Astrocyte of the spinal cord (primary cell): ENCODE measurements around the gene ZNF410.

Experiments
- DNase-seq: peaks from one replicate; pipeline ENCODE4 v3.0.0; 2011; ENCODE audit warnings: low read depth, low spot score
- H3K4me3 ChIP-seq: 2 replicates; pipeline ENCODE4 v1.5.1; 2011; ENCODE audit warnings: low read depth, mild to moderate bottlenecking, low read length, moderate library complexity
- CTCF ChIP-seq: IDR thresholded peaks from 2 replicates; pipeline ENCODE4 v1.5.1; 2012; ENCODE audit warnings: low read depth, mild to moderate bottlenecking, low read length, inconsistent platforms
- in situ Hi-C: cut with HindIII; loops from 2 replicates; pipeline ENCODE4 v1.10.0; 2017; ENCODE audit warnings: low sequenced_read_pairs

ZNF410 gene

GRCh38 chr14:73945159-73945670 lies 58.6 kb downstream of the ZNF410 start:
- H3K4me3 ChIP-seq: no peak overlapping the region
- TF ChIP-seq CTCF: no peak
- in situ Hi-C loops: no loop called here

GRCh38 chr14:73949752-73950734 lies 63.4 kb downstream of the ZNF410 start, which contains the start of the genes COQ6 and FAM161B:
COQ6 (plus strand) TSS chr14:73950302; CDS start chr14:73950333, 31 bp downstream.
FAM161B (minus strand) TSS chr14:73950094; CDS start chr14:73950026, 68 bp downstream.
- no peak for TF ChIP-seq CTCF

More at GRCh38 chr14:73945159-73945670, 58.6 kb downstream of the ZNF410 start:
- no peak for DNase-seq

DNA sequence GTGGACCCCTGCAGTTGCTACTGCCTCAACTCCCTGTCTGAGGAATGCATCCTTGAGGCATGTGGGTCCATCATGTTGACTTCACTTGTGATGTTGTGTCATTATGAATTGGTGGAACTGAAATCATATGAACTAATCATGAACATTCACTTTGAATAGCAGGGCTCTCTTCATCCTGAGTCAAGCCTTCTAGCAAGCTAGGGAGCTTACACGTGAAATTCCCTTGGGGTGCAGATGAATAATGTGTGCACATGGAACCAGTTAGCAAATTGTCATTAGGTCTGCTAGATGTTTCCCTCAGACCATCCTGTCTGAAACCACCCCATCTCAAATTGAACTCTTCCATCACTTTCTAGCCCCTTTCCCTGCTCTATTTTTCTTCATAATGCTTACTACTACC lies 67.1 kb downstream of the ZNF410 start:
- no peak for TF ChIP-seq CTCF
- H3K4me3 ChIP-seq: no peak overlapping the region
- no peak for DNase-seq
- in situ Hi-C loops: no loop called here

More at GRCh38 chr14:73949752-73950734, 63.4 kb downstream of the ZNF410 start, which contains the start of the genes COQ6 and FAM161B:
- in situ Hi-C loops: no loop called here
- peak within 1 kb of the TSS; percentile 94 for H3K4me3 ChIP-seq
- peak; percentile 96 for DNase-seq

- DNase-seq: no peak
- in situ Hi-C loops: no loop called here
- H3K4me3 ChIP-seq: no peak overlapping the region
- no peak for TF ChIP-seq CTCF
Measured at GRCh38 chr14:73955674-73956073, 69.0 kb downstream of the ZNF410 start.

DNA sequence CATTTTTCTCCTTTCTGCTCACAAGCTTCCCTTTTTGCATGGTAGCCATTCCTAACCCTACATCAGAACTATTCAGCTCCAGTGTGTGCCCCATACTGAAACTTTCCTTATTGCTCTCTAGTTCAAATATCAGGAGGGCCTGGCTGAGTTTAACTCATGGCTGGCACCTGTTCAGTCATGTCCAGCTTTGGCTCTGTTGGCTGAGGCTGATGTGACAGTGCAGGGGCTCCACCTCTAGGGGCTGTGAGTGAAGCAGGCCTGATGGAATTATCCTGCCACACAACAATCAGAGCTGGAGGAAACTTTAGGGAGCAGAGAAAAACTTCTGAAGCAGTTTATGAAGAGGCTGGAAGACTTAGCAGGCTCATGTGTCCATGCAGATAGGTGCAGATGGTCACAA lies 71.9 kb downstream of the ZNF410 start:
- in situ Hi-C loops: no loop called here
- no peak overlapping the region for H3K4me3 ChIP-seq
- no peak for DNase-seq
- no peak for TF ChIP-seq CTCF

DNA sequence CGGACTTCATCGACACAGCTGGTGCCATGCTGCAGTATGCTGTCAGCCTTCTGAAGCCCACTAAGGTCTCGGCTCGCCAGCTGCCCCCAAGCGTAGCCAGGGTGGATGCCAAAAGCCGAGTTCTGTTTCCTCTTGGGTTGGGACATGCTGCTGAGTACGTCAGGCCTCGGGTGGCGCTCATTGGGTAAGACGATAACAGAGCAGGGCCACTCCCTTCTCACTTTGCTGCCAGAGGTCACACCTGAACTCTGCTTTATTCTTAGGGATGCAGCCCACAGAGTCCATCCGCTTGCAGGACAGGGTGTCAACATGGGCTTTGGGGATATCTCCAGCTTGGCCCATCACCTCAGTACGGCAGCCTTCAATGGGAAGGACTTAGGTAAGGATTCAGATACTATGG lies 74.5 kb downstream of the ZNF410 start:
- no peak overlapping the region for H3K4me3 ChIP-seq
- no peak for TF ChIP-seq CTCF
- no peak for DNase-seq
- in situ Hi-C loops: no loop called here
